GM20000 (cell line): ENCODE results near the gene CD34.

Source experiments
- DNase-seq: peaks from one replicate; pipeline ENCODE4 v3.0.0; 2012; ENCODE audit warnings: low spot score
- CTCF ChIP-seq: IDR thresholded peaks from 2 replicates; pipeline ENCODE4 v1.5.1; 2012; ENCODE audit warnings: mild to moderate bottlenecking, control low read depth; ENCODE audit errors: extremely low read depth, missing control alignments

Gene CD34

GRCh38 chr1:207897188-207897587 is 13.7 kb downstream of the CD34 start:
- no peak for DNase-seq

GRCh38 chr1:207896547-207896946 is 14.4 kb downstream of the CD34 start:
- no peak for TF ChIP-seq CTCF
- DNase-seq = no peak

More at GRCh38 chr1:207897188-207897587, 13.7 kb downstream of the CD34 start:
- no peak for TF ChIP-seq CTCF

GRCh38 chr1:207894704-207895103 is 16.2 kb downstream of the CD34 start:
- no peak for TF ChIP-seq CTCF
- no peak for DNase-seq

GRCh38 chr1:207893737-207894582 is 17.0 kb downstream of the CD34 start:
- no peak for TF ChIP-seq CTCF
- DNase-seq = no peak

GRCh38 chr1:207892764-207893163 is 18.2 kb downstream of the CD34 start:
- no peak for TF ChIP-seq CTCF
- no peak for DNase-seq

GRCh38 chr1:207891148-207891547 is 19.8 kb downstream of the CD34 start:
- no peak for DNase-seq
- TF ChIP-seq CTCF = no peak

GRCh38 chr1:207890136-207890738 is 20.7 kb downstream of the CD34 start:
- TF ChIP-seq CTCF = no peak
- DNase-seq = no peak
